GM21723 (cell line): ENCODE measurements around the gene CHST8.
A peak's percentile ranks its signal among the peaks of the same experiment; 100 is the strongest.

Source experiments
- ATAC-seq: cut with Tn5 transposase; IDR thresholded peaks from one replicate; pipeline ENCODE4 v1.9.1; 2021; ENCODE audit warnings: mild to moderate bottlenecking, moderate library complexity; ENCODE audit not compliant: unreplicated experiment

CHST8 gene

GRCh38 chr19:33756177-33756576 lies 134.4 kb downstream of the CHST8 start:
- ATAC-seq: no peak

- no peak for ATAC-seq
These were observed 136.8 kb downstream of the CHST8 start for GRCh38 chr19:33758541-33759013.

GRCh38 chr19:33759356-33759755 lies 137.6 kb downstream of the CHST8 start:
- no peak for ATAC-seq

- no peak for ATAC-seq
These were observed 142.0 kb downstream of the CHST8 start for GRCh38 chr19:33763633-33764371.

DNA sequence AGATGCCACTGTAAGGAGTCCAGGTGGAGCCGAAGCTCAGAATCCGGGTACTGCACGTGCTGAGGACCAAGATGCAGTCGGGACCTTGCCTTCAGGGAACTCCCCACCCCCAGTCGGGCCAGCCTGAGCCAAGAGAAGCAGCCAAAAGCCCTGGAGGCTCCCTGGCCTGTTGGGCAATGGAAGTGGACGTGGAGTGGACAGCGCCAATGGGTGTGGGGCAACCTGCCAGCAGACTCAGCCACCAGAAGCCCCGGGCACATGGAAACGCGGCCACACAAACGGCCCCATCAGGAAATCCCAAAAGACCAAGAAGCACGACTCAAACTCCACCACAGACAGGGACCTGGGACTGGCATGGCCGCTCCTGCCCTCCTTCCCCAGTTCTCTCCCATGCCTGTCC lies 144.9 kb downstream of the CHST8 start:
- no peak for ATAC-seq

DNA sequence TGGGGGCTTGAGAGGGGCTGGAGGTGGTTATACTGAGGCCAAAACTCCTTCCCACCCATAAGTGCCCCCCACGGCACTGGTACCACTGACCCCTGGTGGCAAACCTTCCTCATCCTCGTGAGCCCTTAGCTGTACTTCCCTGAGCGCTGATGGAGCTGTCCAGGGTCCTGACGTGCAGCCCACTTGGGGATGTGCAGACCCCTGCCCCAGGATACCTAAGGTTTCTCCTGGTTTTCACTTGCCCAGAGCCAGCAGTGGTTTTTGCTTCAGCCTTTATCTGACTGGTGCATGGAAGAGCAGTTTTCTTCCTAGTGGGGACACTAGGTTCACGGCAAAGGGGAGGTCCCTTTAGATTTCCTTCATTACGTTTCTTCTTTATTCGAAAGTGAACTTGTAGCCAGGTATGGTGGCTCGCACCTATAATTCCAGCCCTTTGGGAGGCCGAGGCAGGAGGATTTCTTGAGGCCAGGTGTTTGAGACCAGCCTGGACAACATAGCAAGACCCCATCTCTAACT lies 146.2 kb downstream of the CHST8 start:
- ATAC-seq: no peak

- no peak for ATAC-seq
These were observed 147.5 kb downstream of the CHST8 start for GRCh38 chr19:33769208-33769607.

- ATAC-seq: no peak
These were observed 148.4 kb downstream of the CHST8 start for GRCh38 chr19:33770107-33770506.

DNA sequence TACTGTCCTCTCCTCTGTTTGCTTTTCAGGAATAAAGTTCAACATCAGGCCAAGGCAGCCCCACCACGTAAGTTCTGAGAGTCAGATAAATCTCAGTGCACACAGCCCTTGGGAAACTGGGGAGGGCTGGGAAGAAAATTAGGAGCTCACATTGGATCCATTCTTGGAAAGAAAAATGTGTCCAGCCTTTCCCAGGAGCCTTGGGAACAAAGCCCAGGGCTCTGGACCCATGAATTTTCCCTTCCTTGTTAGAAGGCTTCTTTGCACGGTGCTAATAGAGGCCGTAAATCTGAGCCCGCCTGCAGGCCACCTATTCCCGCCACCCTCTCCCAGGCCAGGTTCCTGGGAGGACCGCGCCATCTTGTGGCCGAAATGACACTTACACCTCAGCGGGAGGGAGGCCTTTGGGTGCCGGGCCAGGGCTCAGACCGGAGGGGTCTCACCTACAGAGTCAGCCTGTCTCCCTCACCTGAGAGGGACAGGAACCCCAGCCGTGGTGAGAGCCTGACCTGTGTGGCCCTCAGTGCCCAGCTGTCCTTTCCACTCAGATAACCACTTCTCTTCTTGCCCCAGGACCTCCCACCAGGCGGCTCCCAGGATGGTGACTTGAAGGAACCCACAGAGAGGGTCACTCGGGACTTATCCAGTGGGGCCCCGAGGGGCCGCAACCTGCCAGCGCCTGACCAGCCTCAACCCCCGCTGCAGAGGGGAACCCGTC lies 149.8 kb downstream of the CHST8 start:
- ATAC-seq: no peak

GRCh38 chr19:33772102-33772857 lies 150.5 kb downstream of the CHST8 start:
- no peak for ATAC-seq

DNA sequence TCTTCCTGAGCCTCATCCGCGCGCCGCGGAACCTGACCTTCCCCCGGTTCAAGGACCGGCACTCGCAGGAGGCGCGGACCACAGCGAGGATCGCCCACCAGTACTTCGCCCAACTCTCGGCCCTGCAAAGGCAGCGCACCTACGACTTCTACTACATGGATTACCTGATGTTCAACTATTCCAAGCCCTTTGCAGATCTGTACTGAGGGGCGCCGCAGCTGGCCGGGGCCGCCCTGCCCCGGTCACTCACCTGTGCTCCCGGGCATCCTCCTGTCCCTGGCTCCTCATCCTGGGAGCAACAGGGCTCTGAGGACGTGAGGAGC lies 151.1 kb downstream of the CHST8 start:
- ATAC-seq: no peak

- ATAC-seq: no peak
These were observed 152.2 kb downstream of the CHST8 start for GRCh38 chr19:33773704-33774624.

- ATAC-seq: no peak
These were observed 153.0 kb downstream of the CHST8 start for GRCh38 chr19:33774751-33775150.

GRCh38 chr19:33775731-33776487 lies 154.2 kb downstream of the CHST8 start:
- ATAC-seq: no peak

- ATAC-seq: no peak
These were observed 155.6 kb downstream of the CHST8 start for GRCh38 chr19:33777351-33777750.

- no peak for ATAC-seq
These were observed 156.0 kb downstream of the CHST8 start for GRCh38 chr19:33777753-33778088.

DNA sequence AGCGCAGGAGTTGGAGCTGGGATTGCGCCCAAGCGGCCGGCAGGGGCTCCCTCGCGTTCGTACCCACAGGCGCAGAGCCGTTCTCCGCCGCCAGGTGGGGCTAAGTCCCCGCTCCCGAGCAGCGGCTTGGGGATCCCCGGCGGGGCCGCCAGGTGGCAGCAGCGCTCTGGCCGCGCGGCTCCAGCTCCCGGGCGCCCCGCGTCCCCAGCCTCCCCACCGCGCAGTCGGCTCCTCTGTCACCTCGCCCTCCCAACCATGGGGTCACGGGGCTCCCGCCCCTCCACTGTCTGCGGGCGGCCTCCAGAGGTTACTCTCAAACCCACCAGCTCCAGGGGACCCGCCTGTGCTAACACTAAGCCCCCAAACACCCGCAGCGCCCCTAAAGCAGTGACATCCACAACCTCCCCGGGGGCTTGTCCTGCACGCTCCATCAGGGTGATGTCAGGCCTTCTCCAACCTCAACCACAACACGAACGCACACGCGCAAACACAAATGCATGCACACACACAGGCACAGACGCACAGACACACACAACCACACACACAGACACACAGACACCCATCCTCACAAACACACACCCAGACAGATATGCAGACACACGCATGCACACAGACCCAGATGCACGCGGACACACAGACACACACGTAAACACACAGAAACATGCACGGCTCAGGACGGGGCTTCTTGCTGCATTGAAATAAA lies 156.5 kb downstream of the CHST8 start:
- peak; percentile 88 for ATAC-seq

GRCh38 chr19:33779849-33780248 lies 158.1 kb downstream of the CHST8 start:
- no peak for ATAC-seq

GRCh38 chr19:33780251-33780650 lies 158.5 kb downstream of the CHST8 start:
- ATAC-seq: no peak
